DND-41 (cell line): ENCODE measurements around the gene PRND.

ENCODE experiments used
- EZH2 ChIP-seq: IDR thresholded peaks from 3 replicates; pipeline ENCODE4 v1.6.1; 2012; ENCODE audit warnings: borderline replicate concordance, low read depth, mild to moderate bottlenecking, moderate library complexity, low read length, inconsistent platforms; ENCODE audit not compliant: severe bottlenecking
- TF ChIP-seq, protein P1 (sequence below): IDR thresholded peaks from 2 replicates; pipeline ENCODE4 v1.5.1; 2012; ENCODE audit warnings: borderline replicate concordance, low read length, moderate library complexity, mild to moderate bottlenecking; ENCODE audit not compliant: poor library complexity, severe bottlenecking; ENCODE audit errors: extremely low read depth

DNA sequence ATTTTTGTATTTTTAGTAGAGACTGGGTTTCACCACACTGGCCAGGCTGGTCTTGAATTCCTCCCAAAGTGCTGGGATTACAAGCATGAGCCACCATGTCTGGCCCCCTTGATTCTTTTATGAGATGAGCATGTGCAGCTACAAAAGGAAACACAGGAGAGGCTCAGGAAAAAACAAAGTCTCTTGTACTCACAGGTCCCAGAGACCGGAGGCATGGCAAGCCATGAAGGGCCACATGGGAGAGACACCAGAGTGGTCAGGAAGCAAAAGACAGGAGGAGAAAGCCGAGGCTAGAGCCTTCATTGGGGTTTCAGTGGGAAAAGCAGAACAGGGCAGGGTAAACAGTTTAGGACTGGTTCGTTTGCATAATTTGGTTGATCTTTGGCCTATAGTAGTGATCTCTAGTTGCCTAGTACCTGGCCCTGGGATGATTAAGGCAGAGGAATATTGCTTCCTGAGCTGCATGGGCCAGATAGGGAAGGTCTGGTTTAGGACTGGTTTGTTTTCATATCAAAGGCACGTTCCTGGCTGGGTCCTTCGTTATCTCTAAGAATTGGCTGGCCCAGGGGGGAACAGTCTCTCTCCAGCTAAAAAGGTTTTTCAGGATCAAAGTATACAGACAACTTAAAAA is 48.2 kb upstream of the PRND start:
- TF ChIP-seq, protein P1, sequence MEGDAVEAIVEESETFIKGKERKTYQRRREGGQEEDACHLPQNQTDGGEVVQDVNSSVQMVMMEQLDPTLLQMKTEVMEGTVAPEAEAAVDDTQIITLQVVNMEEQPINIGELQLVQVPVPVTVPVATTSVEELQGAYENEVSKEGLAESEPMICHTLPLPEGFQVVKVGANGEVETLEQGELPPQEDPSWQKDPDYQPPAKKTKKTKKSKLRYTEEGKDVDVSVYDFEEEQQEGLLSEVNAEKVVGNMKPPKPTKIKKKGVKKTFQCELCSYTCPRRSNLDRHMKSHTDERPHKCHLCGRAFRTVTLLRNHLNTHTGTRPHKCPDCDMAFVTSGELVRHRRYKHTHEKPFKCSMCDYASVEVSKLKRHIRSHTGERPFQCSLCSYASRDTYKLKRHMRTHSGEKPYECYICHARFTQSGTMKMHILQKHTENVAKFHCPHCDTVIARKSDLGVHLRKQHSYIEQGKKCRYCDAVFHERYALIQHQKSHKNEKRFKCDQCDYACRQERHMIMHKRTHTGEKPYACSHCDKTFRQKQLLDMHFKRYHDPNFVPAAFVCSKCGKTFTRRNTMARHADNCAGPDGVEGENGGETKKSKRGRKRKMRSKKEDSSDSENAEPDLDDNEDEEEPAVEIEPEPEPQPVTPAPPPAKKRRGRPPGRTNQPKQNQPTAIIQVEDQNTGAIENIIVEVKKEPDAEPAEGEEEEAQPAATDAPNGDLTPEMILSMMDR, result no peak
- TF ChIP-seq EZH2, result no peak
